NCI-H1417 treated with DMSO at 0.1 percent for 48 hours (cell line): ENCODE measurements around the gene MEN1.

ENCODE experiments used
- DNase-seq: peaks from one replicate; lab custom pipeline; 2025; lab: John Stamatoyannopoulos, UW

The MEN1 gene

DNA sequence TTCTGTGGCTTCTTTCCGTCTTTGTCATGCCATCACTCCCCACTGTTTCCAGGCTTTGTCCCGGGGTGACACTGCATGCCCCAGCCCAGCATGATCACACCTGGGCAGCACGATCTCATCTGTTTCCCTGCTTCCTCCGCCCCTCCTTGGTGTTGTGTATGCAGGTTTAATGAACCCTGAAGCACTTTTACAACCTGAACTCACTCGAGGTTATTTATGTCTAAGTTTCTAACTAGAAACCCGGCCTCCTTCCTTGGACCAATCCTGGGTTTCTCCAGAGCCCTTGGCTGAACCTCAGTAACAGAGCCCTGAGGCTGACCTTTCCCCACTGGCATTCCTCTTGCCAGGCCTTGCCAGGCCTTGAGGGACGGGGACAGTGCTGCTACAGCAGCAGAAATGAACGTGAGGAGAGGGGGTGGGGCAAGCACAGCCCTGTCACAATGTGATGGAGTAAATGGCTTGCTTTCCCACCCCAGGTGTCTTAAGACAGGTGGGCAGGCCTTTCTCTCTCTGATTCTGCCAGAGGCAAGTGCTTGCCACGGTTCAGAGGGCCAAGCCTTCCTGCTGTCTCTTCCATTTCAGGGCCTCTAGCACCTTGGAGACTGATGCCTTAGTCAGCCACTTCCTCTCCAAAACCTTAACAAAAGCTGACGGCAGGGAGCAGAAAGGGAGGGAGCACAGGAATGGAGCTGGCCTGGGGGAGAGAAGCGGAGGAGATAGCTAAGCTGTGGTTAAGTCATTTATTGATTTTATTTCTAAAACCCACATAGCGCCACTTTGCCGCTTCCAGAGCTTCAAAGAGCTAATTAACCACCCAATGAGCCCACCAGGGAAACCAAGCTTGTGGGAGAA, 47.5 kb downstream of the MEN1 start:
- DNase-seq = no peak

DNA sequence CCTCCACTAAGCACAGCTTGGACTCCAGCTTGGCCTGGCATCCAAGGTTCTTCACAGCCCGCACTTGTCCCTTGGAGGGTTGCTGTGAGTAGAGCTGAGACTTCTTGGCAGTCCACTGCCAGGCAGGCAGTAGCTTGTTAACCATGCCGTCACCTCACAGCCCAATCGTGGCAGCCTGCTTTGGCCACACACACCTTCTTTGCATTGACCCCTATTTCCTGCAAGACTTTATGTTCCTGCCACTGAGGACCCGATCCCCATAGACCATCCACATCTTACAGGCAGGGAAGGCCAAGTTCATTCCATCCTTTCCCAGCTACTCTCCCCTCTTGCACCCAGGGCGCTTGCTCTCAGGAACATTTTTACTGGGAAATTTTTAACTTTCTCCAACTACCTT, 48.1 kb downstream of the MEN1 start:
- DNase-seq = no peak

- no peak for DNase-seq
Observed at GRCh38 chr11:64760759-64761420, 49.5 kb downstream of the MEN1 start.

DNA sequence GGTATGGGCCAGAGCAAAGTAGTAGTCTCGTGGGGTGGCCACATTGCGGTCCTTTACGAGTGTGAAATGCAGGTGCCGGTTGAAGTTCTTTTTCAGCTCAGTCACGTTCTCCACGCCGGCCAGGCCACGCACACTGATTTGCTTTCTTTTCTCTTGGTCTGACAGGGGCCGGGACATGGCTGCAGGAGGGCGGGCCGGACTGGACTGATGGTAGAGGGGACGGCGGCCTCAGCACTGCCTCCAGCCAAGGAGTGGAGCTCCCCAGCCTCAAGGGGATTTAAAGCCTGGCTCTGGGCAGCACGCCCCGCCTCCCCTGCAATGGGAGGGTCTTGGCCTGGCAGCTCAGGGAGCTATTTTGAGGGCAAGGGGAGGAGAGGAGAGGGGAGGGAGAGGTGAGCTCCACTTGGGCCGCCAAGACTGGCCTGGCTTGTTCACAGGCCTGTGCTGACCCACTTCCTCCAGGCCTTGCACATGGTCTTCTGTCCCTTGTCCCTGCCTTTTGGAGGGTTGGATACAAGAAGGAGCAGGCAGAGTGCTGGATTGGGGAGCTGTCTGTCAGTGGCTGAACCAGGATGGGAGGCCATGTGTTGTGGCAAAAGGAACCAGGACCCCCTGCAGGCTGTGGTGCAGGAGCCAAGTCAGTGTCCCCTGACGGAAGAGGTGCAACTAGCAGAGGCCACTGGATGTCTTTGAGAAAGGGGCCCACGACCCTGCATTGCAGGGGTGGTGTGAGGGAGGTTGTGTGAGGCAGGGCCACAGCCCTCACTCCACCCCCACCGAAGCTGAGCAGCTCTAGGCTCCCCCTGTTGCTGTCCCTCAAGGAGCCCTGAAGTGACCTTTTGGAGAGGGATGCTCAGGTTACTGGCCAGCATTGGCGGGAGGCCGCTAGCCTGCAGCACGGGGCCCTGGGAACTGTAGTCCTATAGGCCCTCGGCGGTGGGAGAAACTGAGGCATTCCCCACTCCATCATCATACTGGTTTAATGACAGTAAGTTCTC, 50.3 kb downstream of the MEN1 start, which contains the start of gene PYGM:
Gene PYGM, minus strand, starts transcription at position 253 of the 998 bp plus-strand sequence. Its CDS starts 76 bp downstream, at position 177.
- DNase-seq = no peak

DNA sequence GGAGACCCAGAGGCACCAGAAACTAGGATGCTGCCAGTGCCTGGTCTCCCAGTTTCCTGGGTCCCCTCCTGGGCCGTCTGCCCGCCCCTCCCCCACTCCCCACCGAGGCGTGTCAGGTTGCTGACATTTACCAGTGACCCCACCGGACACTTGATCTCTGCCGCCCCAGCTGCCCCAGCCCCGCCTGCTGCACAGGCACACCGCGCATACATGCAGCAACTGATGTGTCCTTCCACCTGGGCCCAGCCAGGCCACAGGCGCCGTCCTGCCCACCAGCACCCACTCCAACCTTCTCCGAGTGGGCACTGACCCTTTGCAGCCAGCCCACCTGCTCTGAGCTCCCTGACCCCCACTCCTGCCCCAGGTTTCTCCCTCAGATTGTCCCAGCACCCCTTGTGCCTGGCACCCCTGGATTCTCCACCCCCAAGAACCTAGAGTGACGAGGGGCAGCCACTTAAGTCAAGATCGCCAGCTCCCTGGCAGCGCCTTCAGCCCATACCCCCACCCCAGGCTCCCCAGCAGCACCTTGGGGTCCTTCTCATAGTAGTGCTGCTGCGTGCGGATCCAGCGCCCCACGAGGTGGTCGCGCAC, 51.1 kb downstream of the MEN1 start:
- no peak for DNase-seq

GRCh38 chr11:64758330-64759079, 51.8 kb downstream of the MEN1 start:
- DNase-seq = no peak

DNA sequence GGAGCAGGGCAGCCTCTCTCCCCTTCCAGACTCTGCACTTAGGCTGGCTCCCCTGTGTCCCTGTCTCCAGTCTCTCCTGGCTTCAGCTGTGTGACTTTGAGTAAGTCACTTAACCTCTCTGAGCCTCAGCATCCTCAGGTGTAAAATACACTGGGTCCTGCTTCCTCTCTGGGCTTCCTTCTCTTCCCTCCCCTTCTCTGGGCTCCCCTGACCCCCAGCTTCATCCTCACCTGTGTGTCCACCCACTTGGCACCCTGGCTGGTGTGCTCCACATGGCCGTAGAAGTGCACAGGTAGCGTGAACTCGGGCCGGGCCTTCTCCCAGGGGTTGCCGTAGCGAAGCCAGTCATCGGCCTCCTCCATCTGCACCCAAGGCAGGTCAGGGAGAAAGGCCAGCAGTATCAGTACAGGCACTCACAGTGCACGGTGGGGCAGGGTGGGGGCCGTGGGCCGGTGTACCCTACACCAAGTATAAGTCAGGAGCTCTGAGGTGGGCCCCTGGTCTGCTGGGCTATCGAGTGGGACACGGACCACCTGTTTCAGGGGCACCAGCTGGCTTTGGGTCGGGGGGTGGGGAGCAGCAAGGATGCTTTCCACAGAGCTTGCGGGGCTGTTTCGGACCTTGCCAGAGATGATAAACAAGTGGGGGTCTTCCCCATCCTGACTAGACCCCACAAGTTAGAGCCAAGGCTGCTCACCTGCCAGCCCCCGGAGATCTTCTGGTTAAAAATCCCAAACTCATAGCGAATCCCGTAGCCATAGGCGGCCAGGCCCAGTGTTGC, 52.6 kb downstream of the MEN1 start:
- no peak for DNase-seq

- no peak for DNase-seq
Observed at GRCh38 chr11:64755681-64756361, 54.5 kb downstream of the MEN1 start.

DNA sequence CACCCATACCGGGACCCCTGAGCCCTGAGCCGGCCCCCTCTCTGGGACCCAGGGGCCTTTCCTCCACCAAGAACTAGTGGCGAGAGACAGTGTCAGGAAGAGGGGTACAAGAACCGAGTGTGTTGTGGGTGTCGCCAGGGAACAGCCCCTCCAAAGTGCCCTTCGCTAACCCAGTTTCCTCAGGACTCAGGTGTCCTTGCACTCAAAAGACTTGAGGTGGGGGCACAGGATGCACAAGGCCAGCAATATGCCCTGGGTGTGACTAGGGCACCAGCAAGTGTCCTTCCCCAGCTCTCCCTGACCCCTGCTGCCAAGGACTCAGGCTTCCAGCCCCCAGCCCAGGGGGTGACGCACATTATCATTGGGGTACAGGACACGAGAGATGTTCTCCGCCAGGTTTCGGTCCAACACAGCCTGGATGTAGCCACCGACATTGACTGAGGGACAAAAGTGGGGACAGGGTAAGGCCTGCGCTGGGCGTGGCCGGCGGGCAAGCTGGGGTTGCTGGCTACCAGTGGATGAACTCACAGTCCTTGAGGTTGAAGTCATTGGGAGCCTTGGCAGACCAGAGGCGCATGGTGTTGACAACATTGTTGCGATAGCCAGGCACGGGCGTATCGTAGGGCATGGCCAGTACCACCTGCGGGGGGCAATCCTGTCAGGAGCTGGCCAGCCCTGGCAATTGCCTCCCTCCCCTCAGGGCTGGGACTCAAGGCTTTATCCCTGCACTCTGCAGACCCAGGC, 55.3 kb downstream of the MEN1 start:
- no peak for DNase-seq

GRCh38 chr11:64754124-64754918, 56.0 kb downstream of the MEN1 start:
- DNase-seq = no peak
